AG08396 (cell line): Measurements from ENCODE around the gene PLEKHS1.
"Not testable (repeated sequence)": the region's sequence is repeated elsewhere in the genome, so short reads cannot be mapped to it uniquely, and the experiment has no call there.

Source experiments
- DNase-seq: peaks from one replicate; pipeline ENCODE4 v3.0.0; 2012; ENCODE audit warnings: low spot score, mixed read lengths

The PLEKHS1 gene

GRCh38 chr10:113742466-113742865 is 9.0 kb upstream of the PLEKHS1 start:
- no peak for DNase-seq

- no peak for DNase-seq
These were observed 7.9 kb upstream of the PLEKHS1 start for GRCh38 chr10:113743594-113743993.

GRCh38 chr10:113745374-113745773 is 6.1 kb upstream of the PLEKHS1 start:
- no peak for DNase-seq

GRCh38 chr10:113746217-113746957 is 5.1 kb upstream of the PLEKHS1 start:
- DNase-seq: no peak

DNA sequence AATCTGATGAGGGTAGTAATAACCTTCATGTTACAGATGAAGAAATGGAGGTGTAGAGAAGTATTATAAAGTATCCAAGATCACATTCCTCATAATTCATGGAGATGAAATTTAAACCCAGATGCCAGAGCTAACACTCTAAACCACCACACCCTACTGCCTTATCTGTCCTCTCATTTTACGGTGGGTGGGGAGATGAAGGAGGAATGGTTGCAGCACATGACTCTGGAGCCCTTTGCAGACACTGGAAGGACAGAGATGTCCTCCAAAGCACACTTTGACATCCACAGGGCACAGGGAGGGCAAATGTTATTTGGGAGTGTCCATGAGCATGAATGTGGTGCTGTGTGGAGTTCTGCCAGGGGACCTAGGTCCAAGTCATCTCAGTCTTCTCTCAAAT is 1.1 kb downstream of the PLEKHS1 start:
- no peak for DNase-seq

DNA sequence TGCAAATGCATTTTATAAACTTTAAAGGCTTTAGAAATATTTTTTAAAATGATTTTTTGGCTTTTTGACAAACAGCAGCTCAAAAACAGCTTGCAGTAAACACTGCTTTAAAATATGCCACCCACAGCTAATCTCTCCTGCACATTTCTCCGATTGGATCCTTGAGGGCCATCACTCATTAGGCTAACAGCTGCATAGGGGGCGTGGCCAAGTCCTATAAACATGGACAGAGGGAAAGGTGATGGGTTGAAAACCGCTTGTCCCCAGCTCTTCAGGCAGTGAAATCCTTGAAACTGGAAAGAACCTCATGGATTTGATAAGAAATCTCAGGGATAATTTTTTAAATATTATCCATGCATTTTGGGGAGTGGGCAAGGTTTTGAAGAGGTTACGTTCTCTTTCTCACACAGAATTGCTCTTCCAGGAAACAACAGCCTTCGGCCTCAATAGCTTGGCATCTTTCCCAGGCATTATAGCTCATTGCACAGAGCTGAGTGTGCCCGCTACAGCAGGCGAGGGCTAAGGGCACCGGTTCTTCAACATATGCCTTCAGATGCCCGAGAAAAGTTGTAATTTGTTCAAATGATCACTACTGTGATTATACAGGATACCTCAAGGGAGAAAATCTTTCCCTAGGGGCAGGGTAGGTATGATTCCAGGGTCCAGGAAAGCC is 1.7 kb downstream of the PLEKHS1 start:
- DNase-seq: no peak

DNA sequence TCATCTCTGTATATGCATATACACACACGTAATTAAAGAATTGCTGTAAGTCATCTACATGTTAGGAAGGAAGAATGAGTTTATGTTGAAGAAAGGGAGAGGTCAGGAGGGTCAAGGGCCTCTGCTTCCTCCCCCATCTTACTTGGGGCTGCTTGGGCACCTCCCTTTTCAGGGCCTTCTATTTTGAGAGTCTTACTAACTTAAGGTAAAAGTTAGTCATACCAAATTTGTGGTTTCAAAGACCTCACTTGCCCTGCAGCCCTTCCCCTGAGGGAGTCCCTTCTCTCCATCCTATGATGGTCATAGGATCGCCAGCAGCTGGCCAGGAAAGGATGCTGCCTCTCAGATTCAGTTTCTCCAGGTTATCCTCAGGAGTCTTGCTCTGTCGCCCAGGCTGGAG is 2.6 kb downstream of the PLEKHS1 start:
- DNase-seq: no peak

- no peak for DNase-seq
These were observed 3.3 kb downstream of the PLEKHS1 start for GRCh38 chr10:113754768-113755167.

GRCh38 chr10:113756940-113757543 is 5.6 kb downstream of the PLEKHS1 start:
- DNase-seq: no peak

DNA sequence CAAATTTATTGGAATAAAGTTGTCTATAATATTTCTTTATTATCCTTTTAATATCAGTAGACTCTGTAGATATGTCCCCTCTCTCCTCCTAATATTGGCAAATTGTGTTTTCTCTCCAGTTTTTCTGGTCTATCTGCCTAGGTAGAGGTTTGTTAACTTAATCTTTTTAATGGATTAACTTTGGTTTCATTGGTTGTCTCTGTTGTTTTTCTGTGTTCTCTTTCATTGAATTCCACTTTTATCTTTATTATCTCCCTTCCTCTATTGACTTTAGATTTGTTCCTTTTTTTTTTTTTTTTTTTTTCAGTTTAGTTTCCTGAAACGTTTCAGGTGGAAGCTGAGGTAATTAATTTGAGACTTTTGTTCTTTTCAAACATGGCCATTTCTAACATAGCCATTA is 10.6 kb downstream of the PLEKHS1 start:
- DNase-seq: no peak

DNA sequence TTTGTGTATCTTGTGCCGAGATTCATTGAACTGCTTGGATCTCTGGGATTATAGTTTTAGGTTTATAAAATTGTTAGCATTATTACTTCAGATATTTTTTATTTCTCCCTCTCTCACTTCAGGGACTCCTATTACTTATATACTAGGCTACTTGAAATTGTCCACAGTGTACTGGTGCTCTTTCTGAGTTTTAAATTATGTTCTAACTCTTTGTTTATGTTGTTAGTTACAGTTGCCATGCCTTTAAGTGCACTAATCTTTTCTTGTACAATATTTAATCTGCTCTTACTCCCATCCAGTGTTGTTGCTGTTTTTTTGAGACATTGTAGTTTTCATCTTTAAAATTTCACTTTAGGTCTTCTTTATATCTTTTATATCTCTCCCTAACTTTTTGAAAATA is 13.1 kb downstream of the PLEKHS1 start:
- DNase-seq: no peak

- no peak for DNase-seq
These were observed 14.4 kb downstream of the PLEKHS1 start for GRCh38 chr10:113765910-113766309.

DNA sequence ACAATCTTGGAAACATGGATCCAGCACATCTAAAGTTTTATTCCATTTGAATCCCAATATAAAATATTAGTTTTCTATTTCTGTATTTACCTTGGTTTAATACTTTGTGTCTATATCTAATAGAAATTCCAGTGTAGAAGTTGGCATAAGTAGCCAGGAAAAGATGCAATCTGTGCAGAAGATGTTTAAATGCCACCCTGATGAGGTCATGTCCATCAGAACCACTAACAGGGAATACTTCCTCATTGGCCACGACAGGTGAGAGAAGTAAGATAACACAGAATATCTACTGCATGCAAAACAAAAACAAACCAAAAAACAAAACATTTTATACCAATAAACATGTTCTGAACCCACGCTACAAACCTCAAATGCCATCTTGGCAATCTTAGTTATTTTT is 15.7 kb downstream of the PLEKHS1 start:
- DNase-seq: no peak

- no peak for DNase-seq
These were observed 18.9 kb downstream of the PLEKHS1 start for GRCh38 chr10:113770346-113770745.

DNA sequence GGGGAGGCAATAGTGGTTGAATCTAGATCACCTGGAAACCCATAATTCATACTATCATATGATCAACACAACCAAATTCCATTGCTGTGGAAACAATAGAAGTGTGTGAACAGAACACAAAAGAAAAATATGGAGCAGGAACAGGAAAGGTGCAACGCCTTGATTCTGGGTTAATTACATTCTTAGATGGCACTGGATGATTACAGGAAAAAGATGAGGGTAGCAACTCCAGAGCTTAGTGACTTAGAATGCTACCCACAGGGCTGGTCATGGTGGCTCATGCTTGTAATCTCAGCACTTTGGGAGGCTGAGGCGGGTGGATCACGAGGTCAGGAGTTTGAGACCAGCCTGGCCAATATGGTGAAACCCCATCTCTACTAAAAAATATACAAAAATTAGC is 19.6 kb downstream of the PLEKHS1 start:
- not testable (repeated sequence) for DNase-seq

DNA sequence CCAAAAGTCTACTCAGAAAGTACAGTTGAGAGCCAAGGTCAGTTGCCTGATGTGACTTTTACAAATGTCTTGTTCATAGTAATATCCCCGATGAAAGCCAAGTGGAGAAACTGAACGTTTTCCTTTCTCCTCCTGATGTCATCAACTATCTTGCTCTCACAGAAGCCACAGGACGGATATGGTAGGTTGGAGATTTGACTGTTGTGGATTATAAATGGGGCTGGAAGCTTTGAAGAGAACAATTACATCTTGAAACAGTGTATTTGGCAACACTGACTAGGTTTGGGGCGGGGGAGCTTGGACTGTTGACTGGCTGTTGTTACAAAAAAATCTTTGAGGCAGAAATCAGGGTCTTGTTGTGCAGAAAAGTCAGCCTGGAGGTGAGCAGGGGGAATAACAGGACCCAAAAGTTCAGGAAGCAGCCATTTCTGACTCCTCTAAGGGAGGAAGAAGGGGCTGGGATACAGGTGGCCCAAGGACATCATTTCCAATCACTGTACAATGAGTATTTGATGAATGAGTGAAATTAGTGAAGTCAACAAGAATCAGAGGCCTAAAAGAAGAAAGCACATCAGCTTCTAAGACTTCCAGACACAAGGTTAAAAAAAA is 24.3 kb downstream of the PLEKHS1 start:
- DNase-seq: no peak

GRCh38 chr10:113776553-113776952 is 25.1 kb downstream of the PLEKHS1 start:
- DNase-seq: no peak

DNA sequence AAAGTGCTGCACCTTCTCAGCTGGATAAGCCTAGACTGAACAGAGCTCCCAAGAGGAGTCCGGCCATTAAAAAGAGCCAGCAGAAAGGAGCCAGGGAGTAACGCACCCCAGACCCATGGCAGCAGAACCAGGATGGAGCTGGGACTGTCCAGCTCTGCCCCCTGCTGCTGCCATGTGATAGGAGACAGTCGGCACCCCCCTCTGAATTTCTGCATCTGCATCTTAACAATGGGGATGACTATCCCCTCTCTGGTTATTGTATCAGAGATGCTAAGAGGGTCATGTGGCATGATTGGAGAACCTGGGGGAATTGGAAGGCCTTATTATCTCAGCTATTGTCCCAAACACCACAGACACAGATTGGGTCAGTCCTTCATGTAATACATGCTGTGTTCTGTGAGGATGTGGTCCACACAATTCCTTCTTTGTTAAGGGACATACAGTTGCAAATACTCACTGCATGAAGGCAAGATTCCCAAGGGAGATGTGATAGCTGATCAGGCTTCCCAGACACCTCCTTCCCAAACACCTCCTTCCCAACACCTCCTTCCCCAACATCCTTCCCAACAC is 29.3 kb downstream of the PLEKHS1 start:
- no peak for DNase-seq

- DNase-seq: no peak
These were observed 30.9 kb downstream of the PLEKHS1 start for GRCh38 chr10:113782367-113782766.

DNA sequence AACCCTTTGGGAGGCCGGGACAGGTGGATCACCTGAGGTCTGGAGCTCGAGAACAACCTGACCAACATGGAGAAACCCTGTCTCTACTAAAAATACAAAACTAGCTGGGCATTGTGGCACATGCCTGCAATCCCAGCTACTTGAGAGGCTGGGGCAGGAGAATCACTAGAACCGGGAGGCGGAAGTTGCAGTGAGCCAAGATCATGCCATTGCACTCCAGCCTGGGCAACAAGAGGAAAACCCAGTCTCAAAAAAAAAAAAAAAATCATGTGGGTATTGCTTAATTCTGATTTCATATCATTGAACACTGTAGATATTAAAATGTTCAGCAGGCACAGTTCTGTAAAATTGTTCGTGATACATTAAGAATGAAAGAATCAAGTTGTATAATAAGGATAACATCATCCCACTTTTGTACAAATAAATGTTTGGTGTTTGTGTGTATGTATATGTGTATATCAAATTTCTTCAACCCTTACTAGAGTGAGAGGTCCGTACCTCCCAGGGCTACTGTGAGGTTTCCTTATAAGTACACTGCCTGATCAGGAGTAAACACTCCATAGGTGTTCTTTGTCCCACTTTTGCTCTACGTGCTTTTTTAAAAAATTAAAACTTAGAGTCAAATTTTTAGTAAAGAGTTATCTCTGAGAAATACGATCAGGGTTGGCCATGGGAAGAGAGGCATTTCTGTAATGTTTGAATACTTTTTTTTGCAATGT is 31.7 kb downstream of the PLEKHS1 start:
- no peak for DNase-seq

- peak; percentile 63 for DNase-seq
These were observed 37.2 kb downstream of the PLEKHS1 start for GRCh38 chr10:113788604-113789083.

DNA sequence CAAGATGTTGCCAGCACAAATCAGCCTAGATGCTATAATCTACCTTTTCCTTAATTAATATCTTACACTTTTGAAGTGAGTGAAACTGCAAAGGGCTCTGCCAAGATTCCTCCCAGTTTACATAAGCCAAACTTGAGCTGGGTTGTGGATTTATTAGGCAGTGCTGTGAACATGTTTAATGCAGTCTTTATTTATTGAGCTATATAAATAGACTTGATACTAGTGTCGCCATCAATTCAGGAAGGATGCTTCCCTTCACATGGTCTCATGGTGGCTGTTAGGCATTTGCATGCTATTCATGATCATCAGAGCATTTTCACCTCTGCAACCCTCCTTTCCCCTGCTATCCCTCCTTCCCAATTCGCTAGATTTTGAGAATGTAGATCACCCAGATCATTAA is 40.2 kb downstream of the PLEKHS1 start:
- DNase-seq: no peak
